VCaP (cell line): Measurements from ENCODE around the gene WDFY4.

Experiments
- H3K27ac ChIP-seq: fragments of 450-650 bp; 2 replicates; pipeline ENCODE4 v1.5.1; 2017
- CTCF ChIP-seq: fragments of 450-650 bp; conservative IDR thresholded peaks from 2 replicates; pipeline ENCODE4 v1.5.1; 2017; ENCODE audit warnings: mild to moderate bottlenecking, moderate library complexity

Gene WDFY4

GRCh38 chr10:48821692-48822091 is 137.0 kb downstream of the WDFY4 start:
- TF ChIP-seq CTCF: no peak
- H3K27ac ChIP-seq: no peak overlapping the region

- no peak for TF ChIP-seq CTCF
- no peak overlapping the region for H3K27ac ChIP-seq
Measured at GRCh38 chr10:48833674-48834073, 149.0 kb downstream of the WDFY4 start.

DNA sequence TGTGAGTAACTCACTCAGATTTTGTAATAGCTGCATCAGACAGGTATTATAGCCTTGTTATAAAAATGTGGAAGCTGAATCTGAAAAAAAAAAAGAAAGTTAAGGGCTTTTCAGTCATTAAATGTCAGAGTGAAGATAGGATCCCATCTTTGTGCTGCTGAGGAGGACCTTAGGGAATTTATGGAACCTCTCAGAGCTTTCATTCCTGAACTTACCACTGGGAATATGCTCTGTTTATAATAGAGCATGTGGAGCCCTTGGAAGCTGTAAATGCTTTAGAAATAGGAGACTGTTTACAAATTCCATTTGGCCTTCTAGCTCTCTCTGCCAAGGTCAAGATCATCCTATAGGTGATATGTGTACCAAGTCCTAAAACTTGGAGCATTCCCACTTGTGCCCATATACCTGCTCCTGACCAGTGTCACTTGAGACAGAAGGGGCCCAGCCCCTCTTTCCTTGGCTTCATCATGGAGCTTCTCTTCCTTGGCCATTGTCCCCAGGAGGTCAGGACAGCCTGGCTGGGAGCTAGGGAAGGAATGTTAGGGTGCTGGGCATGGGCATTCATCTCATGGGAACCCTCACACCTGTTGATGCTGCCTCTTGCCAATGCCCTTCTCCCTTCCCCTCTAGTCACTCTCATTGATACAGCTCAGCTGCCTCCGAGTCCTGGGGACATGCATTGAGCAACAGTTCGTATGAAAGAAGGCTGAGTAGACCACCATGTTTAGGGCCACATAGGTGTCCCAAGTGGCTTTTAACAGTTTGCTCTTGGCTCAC is 149.7 kb downstream of the WDFY4 start:
- no peak overlapping the region for H3K27ac ChIP-seq
- no peak for TF ChIP-seq CTCF

GRCh38 chr10:48835781-48836180 is 151.1 kb downstream of the WDFY4 start:
- no peak overlapping the region for H3K27ac ChIP-seq
- no peak for TF ChIP-seq CTCF

DNA sequence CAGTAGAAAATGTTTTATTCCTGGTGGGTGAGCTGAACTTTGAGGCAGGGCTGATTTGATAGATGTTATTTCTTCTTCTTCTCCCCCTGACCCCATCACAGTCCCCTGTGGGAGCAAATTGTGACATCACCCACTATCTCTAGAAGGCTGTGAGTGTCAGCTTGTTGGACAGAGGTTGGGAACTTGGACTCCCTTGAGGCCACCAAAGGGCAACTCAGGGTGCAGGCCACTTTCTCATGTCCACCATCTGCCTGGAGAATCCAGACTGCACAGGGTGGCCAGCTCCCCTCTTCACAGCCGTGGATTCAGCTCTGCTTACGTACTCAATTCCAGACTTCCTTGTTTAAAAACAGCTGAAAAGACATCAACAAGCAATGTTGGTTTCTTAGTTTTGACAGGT is 151.9 kb downstream of the WDFY4 start:
- no peak for TF ChIP-seq CTCF
- H3K27ac ChIP-seq: no peak overlapping the region

DNA sequence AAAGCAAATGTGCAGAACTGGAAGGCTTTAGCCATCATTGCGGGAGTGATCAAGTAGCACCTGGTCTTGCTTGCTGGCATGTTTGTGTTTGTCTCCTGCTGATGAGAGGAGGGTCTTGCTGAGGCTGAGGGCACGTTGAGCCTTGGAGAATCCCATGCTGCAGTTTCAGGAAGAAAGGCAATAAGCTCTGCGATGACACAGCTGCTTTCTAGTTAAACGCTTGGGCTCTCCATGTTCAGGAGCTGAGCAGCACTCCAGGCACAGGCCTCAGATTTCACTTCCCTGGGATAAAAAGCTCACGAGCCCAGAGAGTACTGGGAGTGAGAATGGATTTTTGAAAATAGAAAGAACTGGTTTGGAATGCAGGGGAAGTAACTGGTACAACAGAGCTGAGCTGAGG is 154.2 kb downstream of the WDFY4 start:
- no peak for TF ChIP-seq CTCF
- no peak overlapping the region for H3K27ac ChIP-seq

- no peak overlapping the region for H3K27ac ChIP-seq
- TF ChIP-seq CTCF: no peak
Measured at GRCh38 chr10:48839809-48840679, 155.4 kb downstream of the WDFY4 start.
